Measurements from ENCODE around the gene DYRK1A.

DYRK1A gene

DNA sequence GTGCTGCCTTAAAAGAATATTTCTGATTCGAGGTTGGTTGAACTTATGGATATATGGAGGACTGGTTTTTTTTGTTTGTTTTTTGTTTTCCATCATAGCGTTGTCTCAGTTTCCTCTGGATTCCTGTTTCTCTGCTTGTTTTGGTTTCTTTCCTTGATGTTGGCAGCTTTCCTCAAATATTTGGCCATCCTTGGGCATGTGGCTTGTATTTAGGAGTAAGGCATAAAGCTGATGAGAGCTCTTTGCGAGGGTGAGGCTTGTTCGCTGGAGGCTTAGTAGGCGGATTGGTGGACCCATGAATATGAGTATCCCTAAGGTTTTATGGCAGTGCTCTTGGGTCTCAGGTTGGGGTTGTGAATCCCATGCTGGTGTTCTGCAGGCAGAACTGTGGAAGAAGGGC is 22.9 kb downstream of the DYRK1A start:
- H3K9me3 Mint-ChIP-seq = no peaks in the 10 kb centered on the region
- no peak overlapping the region for H3K27ac Mint-ChIP-seq
- peaks cover 51% of the 10 kb centered on the region for H3K4me1 Mint-ChIP-seq (ENCODE audit: low read depth)
- no peaks in the 10 kb centered on the region for H3K27me3 Mint-ChIP-seq (ENCODE audit: low read depth)
- no peak overlapping the region for H3K4me3 Mint-ChIP-seq
- H3K36me3 Mint-ChIP-seq (ENCODE audit: low read depth) = no peaks in the 10 kb centered on the region

DNA sequence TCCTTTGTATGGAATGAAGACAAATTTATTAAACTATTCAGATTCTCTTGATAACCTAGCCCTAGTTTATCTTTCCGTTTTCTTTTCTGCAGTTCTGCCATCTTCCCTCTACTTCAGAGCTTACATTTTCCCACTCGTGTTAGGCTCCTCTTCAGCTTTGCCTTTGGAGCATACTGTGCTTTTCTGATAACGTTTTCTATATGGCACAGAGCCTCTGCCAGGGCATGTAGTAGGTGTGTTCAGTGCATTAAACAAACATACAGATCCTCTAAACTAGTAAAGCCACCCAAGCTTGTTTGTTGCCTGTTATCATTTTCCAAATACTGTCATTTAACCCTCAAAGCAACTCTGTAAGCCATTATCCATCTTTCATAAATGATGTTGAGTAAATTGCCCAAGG is 25.1 kb downstream of the DYRK1A start:
- no peak overlapping the region for H3K4me3 Mint-ChIP-seq
- no peaks in the 10 kb centered on the region for H3K9me3 Mint-ChIP-seq
- no peak overlapping the region for H3K27ac Mint-ChIP-seq
- peaks cover 5% of the 10 kb centered on the region for H3K36me3 Mint-ChIP-seq (ENCODE audit: low read depth)
- H3K27me3 Mint-ChIP-seq (ENCODE audit: low read depth) = no peaks in the 10 kb centered on the region
- H3K4me1 Mint-ChIP-seq (ENCODE audit: low read depth) = peaks cover 50% of the 10 kb centered on the region

DNA sequence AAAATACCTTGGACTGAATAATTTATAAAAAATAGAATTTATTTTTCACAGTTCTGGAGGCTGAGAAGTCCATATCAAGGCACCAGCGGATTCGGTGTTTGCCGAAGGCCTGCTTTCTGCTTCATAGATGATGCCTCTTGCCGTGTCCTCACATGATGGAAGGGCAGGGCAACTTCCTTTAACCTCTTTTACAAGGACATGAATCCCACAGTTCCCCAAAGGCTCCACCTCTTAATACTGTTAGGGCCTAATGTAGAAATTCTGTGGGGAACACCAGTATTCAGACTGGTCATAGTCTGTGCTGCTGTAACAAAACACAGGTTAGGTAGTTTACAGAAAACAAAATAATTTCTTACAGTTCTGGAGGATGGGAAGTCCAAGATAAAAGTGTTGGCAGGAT is 25.9 kb downstream of the DYRK1A start:
- Mint-ChIP-seq H3K4me3 (no peak overlapping the region), H3K4me1 (ENCODE audit: low read depth) (peaks cover 54% of the 10 kb centered on the region), H3K9me3 (no peaks in the 10 kb centered on the region), H3K27me3 (ENCODE audit: low read depth) (no peaks in the 10 kb centered on the region), H3K36me3 (ENCODE audit: low read depth) (peaks cover 5% of the 10 kb centered on the region), H3K27ac (no peak overlapping the region)

DNA sequence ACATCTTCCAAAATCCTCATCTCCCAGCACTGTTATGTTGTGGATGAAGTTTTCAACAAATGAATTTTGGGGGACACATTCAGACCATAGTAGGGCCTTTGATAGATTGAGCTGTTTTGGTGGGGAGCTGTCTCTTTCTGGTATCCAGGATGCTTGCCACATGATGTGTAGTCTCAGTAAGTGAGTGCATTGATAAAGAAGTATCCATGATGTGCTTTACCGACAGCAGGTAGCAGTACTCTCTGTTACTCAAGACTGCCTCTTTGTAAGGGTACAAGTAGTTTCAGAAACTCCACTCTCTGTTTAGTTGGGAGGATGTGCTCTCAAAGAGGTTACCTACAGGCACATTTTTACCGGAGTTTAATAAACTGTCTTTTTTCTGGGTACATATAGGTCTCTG is 26.5 kb downstream of the DYRK1A start:
- H3K9me3 Mint-ChIP-seq = no peaks in the 10 kb centered on the region
- peaks cover 5% of the 10 kb centered on the region for H3K36me3 Mint-ChIP-seq (ENCODE audit: low read depth)
- H3K4me1 Mint-ChIP-seq (ENCODE audit: low read depth) = peaks cover 50% of the 10 kb centered on the region
- no peak overlapping the region for H3K27ac Mint-ChIP-seq
- no peaks in the 10 kb centered on the region for H3K27me3 Mint-ChIP-seq (ENCODE audit: low read depth)
- no peak overlapping the region for H3K4me3 Mint-ChIP-seq

DNA sequence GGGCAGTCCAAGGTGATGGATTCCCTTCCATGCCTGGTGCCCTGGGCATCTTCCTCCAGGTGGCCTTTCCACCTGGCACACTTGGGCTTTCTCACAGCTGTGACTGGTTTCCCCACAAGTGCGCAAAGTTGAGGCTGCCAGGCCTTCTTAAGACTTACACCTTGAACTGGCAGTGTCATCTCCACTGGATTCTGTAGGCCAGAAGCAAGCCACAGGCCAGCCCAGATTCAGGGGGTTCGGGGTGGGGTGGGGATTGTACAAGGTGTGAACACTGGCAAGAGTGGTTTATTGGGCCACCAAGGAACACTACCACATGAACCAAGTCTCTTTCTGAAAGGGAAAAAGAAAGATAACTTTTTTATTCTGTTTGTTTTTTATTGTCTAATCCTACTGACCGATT is 27.2 kb downstream of the DYRK1A start:
- H3K4me3 Mint-ChIP-seq = no peak overlapping the region
- no peaks in the 10 kb centered on the region for H3K27me3 Mint-ChIP-seq (ENCODE audit: low read depth)
- no peaks in the 10 kb centered on the region for H3K9me3 Mint-ChIP-seq
- no peak overlapping the region for H3K27ac Mint-ChIP-seq
- H3K36me3 Mint-ChIP-seq (ENCODE audit: low read depth) = peaks cover 8% of the 10 kb centered on the region
- peaks cover 55% of the 10 kb centered on the region for H3K4me1 Mint-ChIP-seq (ENCODE audit: low read depth)

DNA sequence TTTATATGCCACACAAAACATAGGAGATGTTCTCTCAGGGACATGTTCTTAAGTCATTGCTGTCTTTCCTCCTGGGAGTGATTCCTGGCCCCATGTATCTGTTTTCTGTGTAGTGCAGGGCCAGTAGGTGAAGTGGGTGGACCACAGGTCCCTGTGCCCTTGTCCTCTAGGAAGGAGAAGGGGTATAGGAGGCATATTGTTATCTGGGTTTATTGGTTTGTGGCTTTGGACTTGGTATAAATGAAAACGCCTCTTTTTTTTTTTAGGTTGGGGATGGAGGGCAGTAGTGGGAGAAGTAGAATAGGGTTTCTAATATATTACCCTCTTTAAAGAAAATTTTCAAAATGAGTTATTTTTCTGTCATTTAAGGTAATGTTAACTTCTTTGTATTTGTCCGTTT is 29.4 kb downstream of the DYRK1A start:
- Mint-ChIP-seq H3K27ac (no peak overlapping the region), H3K4me1 (ENCODE audit: low read depth) (peaks cover 53% of the 10 kb centered on the region), H3K9me3 (peaks cover 5% of the 10 kb centered on the region), H3K27me3 (ENCODE audit: low read depth) (no peaks in the 10 kb centered on the region), H3K4me3 (no peak overlapping the region), H3K36me3 (ENCODE audit: low read depth) (peaks cover 16% of the 10 kb centered on the region)

DNA sequence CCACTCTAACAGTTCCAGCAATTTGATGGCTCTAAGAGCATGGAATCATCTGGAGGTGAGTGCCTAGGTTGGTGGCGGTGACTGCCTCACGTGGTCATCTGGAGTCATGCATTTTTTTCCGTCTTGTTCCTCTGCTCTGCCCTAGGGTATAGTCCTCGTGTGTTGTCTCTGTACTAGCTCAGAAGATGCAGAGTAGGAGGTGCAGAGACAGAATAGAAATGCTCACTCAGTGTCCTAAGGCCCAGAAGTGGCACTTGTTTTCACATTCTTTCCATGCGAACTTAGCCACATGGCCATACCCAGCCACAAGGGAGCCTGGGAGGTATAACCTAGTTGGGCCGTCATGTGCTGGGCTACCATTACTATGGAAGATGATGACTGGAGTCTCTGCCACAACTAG is 30.3 kb downstream of the DYRK1A start:
- Mint-ChIP-seq H3K27me3 (ENCODE audit: low read depth) (no peaks in the 10 kb centered on the region), H3K9me3 (peaks cover 10% of the 10 kb centered on the region), H3K4me1 (ENCODE audit: low read depth) (peaks cover 49% of the 10 kb centered on the region), H3K36me3 (ENCODE audit: low read depth) (peaks cover 22% of the 10 kb centered on the region), H3K4me3 (no peak overlapping the region), H3K27ac (no peak overlapping the region)

DNA sequence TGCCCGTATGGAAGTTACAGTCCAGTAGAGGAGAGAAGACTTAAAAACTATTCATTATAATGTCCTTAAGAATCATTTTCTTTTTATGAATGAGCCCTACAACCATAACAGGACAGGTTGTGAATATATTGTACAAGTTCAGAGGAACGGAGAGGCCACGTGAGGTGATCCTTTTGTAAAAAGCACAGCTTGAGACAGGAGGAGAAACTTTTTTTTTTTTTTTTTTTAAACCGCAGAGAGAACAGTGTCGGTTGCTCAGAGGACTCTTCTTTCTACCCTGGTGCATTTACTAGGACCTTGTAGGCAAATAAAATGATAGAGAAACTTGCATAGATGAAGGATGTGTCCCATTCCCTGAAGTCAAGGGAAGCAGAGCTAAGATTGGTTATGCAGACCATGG is 32.1 kb downstream of the DYRK1A start:
- Mint-ChIP-seq H3K4me3 (peak overlapping the region; percentile 4), H3K9me3 (peaks cover 22% of the 10 kb centered on the region), H3K36me3 (ENCODE audit: low read depth) (peaks cover 32% of the 10 kb centered on the region), H3K27me3 (ENCODE audit: low read depth) (no peaks in the 10 kb centered on the region), H3K27ac (peak overlapping the region; percentile 3), H3K4me1 (ENCODE audit: low read depth) (peaks cover 46% of the 10 kb centered on the region)

DNA sequence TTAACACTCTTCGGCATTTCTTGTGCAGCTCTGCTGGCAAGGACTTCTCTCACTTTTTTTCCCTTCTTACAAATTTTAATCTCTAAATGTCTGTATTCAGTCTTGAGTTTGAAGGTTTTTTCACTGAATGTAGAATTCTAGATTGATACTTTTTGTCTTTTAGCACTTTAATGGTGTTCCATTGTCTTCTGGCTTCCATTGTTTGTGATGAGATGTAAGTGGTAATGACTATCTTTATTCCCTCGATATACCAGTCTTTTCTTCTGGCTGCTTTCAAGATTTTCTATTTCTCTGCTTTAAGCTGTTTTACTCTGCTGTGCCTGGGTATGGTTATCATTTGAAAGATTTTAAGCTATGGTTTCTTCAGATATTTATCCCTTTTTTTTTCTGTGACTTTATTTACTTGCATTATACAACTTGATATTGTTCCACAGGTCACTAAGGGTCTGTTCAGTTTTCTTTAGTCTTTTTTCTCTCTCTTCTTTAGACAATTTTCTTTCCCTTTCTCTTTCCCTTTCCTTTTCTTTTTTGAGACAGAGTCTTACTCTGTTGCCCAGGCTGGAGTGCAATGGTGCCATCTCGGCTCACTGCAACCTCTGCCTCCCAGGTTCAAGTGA is 35.8 kb downstream of the DYRK1A start:
- Mint-ChIP-seq H3K9me3 (peaks cover 22% of the 10 kb centered on the region), H3K4me3 (no peak overlapping the region), H3K27ac (no peak overlapping the region), H3K36me3 (ENCODE audit: low read depth) (peaks cover 29% of the 10 kb centered on the region), H3K4me1 (ENCODE audit: low read depth) (peaks cover 49% of the 10 kb centered on the region), H3K27me3 (ENCODE audit: low read depth) (no peaks in the 10 kb centered on the region)

DNA sequence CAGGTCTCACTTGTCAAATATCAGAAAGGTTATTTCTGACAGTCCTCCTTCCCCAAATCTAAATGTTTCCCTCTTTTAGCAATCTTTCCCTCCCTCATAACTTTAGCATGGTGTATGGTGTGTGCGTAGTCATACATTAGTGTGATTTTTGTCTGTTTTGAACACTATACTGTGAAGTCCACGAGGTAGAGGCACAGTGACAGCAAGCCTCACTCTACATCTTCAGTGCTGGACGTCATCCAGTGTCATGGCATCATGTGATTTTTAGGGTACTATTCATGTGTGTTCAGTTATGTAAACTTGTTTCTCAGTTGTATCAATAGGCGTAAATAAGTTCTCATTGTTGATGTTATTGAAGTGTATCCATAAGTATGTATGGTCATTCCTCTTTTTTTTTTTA is 39.1 kb downstream of the DYRK1A start:
- H3K27me3 Mint-ChIP-seq (ENCODE audit: low read depth) = no peaks in the 10 kb centered on the region
- no peak overlapping the region for H3K4me3 Mint-ChIP-seq
- no peak overlapping the region for H3K27ac Mint-ChIP-seq
- peaks cover 27% of the 10 kb centered on the region for H3K36me3 Mint-ChIP-seq (ENCODE audit: low read depth)
- H3K4me1 Mint-ChIP-seq (ENCODE audit: low read depth) = peaks cover 56% of the 10 kb centered on the region
- H3K9me3 Mint-ChIP-seq = peaks cover 19% of the 10 kb centered on the region

DNA sequence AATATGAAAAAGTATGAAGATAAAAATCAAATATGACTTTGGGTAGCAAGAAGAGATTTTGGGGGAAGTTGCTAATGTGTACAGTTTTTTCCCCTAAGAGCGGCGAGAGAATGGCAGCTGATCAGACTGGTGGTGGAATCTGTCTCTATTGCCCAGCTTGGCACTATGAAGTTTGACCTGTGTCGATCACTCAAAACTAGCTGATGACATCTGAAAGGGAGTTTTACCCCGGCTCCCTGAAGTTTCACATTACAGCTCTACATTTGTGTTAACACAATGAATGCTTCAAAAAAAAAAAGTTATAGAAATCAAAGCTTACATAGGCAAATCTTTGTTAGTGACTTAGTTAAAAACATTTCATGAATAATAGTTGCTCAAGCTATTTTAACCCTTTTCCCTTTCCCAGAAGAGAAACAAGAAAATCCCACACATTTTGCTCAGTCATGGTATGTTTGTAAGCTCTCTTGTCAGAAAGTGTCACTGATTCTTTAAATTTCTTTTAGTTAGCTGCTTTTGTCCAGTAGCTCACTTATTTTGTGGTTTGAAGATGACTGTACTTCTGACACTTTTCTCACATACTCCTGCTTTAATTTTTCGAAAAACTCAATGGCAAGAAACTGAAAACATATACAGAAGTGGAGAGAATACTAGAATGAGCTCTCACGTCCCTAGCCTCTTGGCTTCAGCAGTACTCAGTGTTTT is 41.3 kb downstream of the DYRK1A start:
- Mint-ChIP-seq H3K4me3 (no peak overlapping the region), H3K9me3 (peaks cover 2% of the 10 kb centered on the region), H3K27ac (peak overlapping the region; percentile 58), H3K36me3 (ENCODE audit: low read depth) (peaks cover 11% of the 10 kb centered on the region), H3K4me1 (ENCODE audit: low read depth) (peaks cover 55% of the 10 kb centered on the region), H3K27me3 (ENCODE audit: low read depth) (no peaks in the 10 kb centered on the region)

DNA sequence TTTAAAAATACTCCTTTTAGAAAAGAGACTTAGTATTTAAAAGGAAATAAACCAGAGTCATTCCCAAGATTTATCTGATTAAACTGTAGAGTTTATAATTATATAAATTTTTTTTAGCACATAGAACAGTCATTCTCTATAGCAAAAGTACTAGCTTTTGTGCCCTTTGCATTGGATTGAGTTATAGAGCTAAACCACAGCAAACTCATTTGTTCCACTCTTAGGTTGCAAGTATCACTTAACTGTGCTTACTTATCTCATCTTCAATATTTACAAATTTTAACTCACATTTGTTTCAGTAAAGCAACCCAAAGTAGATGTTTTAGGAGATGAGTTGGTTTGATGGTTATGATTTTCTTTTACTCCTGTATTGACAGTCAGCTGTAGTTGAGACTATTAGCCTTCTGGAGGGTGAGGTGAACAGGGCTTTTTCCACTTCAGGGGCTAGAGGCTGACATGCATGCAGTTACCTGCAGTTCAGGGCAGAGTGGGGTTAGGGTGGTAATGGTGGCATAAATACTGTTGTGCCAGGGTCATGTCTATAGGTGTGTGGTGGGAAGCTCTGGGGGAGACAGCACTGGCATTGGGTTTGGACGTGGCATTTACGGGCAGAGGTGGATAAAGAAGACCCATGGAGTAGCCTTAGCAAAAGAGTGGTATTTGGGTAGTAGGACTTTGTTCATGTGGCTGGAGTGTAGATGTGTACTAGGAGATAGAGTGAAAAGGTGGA is 42.1 kb downstream of the DYRK1A start:
- Mint-ChIP-seq H3K9me3 (no peaks in the 10 kb centered on the region), H3K27ac (peak overlapping the region; percentile 12), H3K36me3 (ENCODE audit: low read depth) (peaks cover 8% of the 10 kb centered on the region), H3K4me1 (ENCODE audit: low read depth) (peaks cover 57% of the 10 kb centered on the region), H3K27me3 (ENCODE audit: low read depth) (no peaks in the 10 kb centered on the region), H3K4me3 (no peak overlapping the region)

DNA sequence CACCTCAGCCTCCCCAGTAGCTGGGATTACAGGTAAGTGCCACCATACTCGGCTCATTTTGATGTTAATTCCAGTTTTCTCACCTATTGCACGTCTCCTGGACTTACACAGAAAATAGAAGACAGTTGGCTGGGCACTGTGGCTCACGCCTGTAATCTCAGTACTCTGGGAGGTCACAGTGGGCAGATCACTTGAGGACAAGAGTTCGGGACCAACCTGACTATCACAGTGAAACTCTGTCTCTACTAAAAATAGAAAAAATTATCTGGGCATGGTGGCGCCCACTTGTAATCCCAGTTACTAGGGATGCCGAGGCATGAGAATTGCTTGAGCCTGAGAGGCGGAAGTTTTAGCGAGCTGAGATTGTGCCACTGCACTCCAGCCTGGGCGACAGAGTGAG is 44.1 kb downstream of the DYRK1A start:
- no peaks in the 10 kb centered on the region for H3K9me3 Mint-ChIP-seq
- no peak overlapping the region for H3K27ac Mint-ChIP-seq
- peaks cover 58% of the 10 kb centered on the region for H3K4me1 Mint-ChIP-seq (ENCODE audit: low read depth)
- no peaks in the 10 kb centered on the region for H3K27me3 Mint-ChIP-seq (ENCODE audit: low read depth)
- H3K36me3 Mint-ChIP-seq (ENCODE audit: low read depth) = peaks cover 6% of the 10 kb centered on the region
- H3K4me3 Mint-ChIP-seq = no peak overlapping the region

DNA sequence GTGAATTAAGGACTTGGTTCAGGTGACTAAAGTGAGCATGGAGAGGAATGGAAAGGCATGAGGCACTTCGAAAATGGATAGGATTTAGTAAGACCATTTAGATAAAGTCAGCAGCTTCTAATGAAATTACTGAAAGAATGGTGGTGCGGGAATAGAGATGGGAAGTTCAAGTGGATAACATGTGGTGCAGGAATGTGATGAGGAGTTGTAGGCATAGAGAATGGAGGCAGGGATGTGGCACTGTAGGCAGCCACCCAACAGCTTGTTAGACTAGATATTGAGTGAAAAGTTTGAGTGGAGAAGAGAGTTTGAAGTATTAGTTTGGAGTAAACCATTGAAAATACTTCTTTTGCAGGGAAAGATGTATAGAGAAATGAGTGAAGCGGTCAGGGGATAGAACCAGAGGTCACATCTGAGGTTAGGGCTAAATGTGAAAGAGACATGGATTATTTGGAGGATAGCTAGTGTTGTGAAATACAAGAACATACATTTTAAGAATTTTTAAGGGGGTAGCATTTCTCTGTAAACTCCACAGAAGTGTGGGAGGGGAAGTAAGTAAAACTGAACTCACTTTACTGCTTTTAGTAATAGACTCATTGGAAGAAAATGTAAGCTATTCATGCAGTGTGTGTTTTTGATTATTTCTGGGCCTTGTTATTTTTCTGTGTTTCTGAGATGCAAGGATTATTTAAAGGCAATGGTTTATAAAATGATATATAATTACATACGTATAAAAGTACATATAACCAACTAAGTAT is 46.2 kb downstream of the DYRK1A start:
- H3K27me3 Mint-ChIP-seq (ENCODE audit: low read depth) = no peaks in the 10 kb centered on the region
- no peak overlapping the region for H3K27ac Mint-ChIP-seq
- H3K36me3 Mint-ChIP-seq (ENCODE audit: low read depth) = peaks cover 9% of the 10 kb centered on the region
- H3K9me3 Mint-ChIP-seq = no peaks in the 10 kb centered on the region
- H3K4me1 Mint-ChIP-seq (ENCODE audit: low read depth) = peaks cover 49% of the 10 kb centered on the region
- H3K4me3 Mint-ChIP-seq = no peak overlapping the region
